Neural cell (in vitro differentiated cells): ENCODE measurements around the gene PSG2. TPM values are rescaled to one million over a fixed set of nuclear protein-coding genes. Genes with fewer than 3 reads are reported as not detected.
"Not testable (repeated sequence)": the region's sequence is repeated elsewhere in the genome, so short reads cannot be mapped to it uniquely, and the experiment has no call there.

Experiments
- H2AFZ ChIP-seq: fragments of 200-600, 300-800 bp; sonication (generic), shearing (Covaris generic); 2 replicates; pipeline ENCODE4 v1.6.0; 2014; ENCODE audit warnings: low read depth, mild to moderate bottlenecking, antibody characterized with exemption, low read length, moderate library complexity
- H3F3A ChIP-seq: fragments of 200-600 bp; shearing (Covaris generic); 2 replicates; pipeline ENCODE4 v1.6.1; 2016; ENCODE audit warnings: mild to moderate bottlenecking, moderate library complexity, mixed read lengths, antibody characterized with exemption, low read length; ENCODE audit not compliant: insufficient read depth, poor library complexity, severe bottlenecking
- H3K27ac ChIP-seq: fragments of 200-600, 300-800 bp; sonication (generic), shearing (Covaris generic); 2 replicates; pipeline ENCODE4 v1.5.1; 2014; ENCODE audit warnings: mild to moderate bottlenecking, low read length, moderate library complexity
- H3K27me3 ChIP-seq: fragments of 300-800, 200-600 bp; sonication (generic), shearing (Covaris generic); 2 replicates; pipeline ENCODE4 v1.6.0; 2014; ENCODE audit warnings: mild to moderate bottlenecking, low read depth, low read length, moderate library complexity; ENCODE audit not compliant: insufficient read depth
- H3K36me3 ChIP-seq: fragments of 300-800, 200-600 bp; sonication (generic), shearing (Covaris generic); 2 replicates; pipeline ENCODE4 v1.5.1; 2014; ENCODE audit warnings: mild to moderate bottlenecking, antibody characterized with exemption, low read length, moderate library complexity; ENCODE audit not compliant: insufficient read depth
- H3K4me2 ChIP-seq: fragments of 300-800, 200-600 bp; sonication (generic), shearing (Covaris generic); 2 replicates; pipeline ENCODE4 v1.6.0; 2014; ENCODE audit warnings: mild to moderate bottlenecking, low read length
- H3K4me3 ChIP-seq: fragments of 300-800, 200-600 bp; sonication (generic), shearing (Covaris generic); 2 replicates; pipeline ENCODE4 v1.5.1; 2014; ENCODE audit warnings: mild to moderate bottlenecking, low read length, moderate library complexity
- H3K79me2 ChIP-seq: fragments of 200-600 bp; shearing (Covaris generic); replicated peaks from 2 replicates; pipeline ENCODE4 v1.6.0; 2014; ENCODE audit warnings: mild to moderate bottlenecking, low read length, moderate library complexity; ENCODE audit not compliant: insufficient read depth
- H3K9ac ChIP-seq: fragments of 300-800, 200-600 bp; sonication (generic), shearing (Covaris generic); 2 replicates; pipeline ENCODE4 v1.6.1; 2016; ENCODE audit warnings: mild to moderate bottlenecking, low read length, mixed read lengths
- H3K9me2 ChIP-seq: fragments of 200-600 bp; shearing (Covaris generic); 2 replicates; pipeline ENCODE4 v1.6.1; 2016; ENCODE audit warnings: mild to moderate bottlenecking, low read length, mixed read lengths; ENCODE audit not compliant: insufficient read depth
- H3K9me3 ChIP-seq: fragments of 200-600, 300-800 bp; sonication (generic), shearing (Covaris generic); 2 replicates; pipeline ENCODE4 v1.6.1; 2016; ENCODE audit warnings: mild to moderate bottlenecking, mixed run types, low read length, moderate library complexity, mixed read lengths
- H4K20me1 ChIP-seq: fragments of 200-600 bp; shearing (Covaris generic); 2 replicates; pipeline ENCODE4 v1.6.1; 2016; ENCODE audit warnings: mild to moderate bottlenecking, mixed run types; ENCODE audit not compliant: insufficient read depth
- EP300 ChIP-seq: fragments of 450-650 bp; conservative IDR thresholded peaks from 2 replicates; pipeline ENCODE4 v1.6.1; 2014; ENCODE audit warnings: antibody characterized with exemption, mild to moderate bottlenecking, moderate library complexity; ENCODE audit not compliant: poor library complexity, severe bottlenecking
- EZH2 ChIP-seq: fragments of 200-600, 300-800 bp; shearing (Covaris generic), sonication (generic); IDR thresholded peaks from 2 replicates; pipeline ENCODE4 v1.6.1; 2014; ENCODE audit warnings: antibody characterized with exemption, low read length, borderline replicate concordance, mild to moderate bottlenecking; ENCODE audit not compliant: insufficient read depth, poor library complexity, severe bottlenecking
- MXI1 ChIP-seq: fragments of 450-650 bp; conservative IDR thresholded peaks from 2 replicates; pipeline ENCODE4 v1.6.1; 2014; ENCODE audit warnings: antibody characterized with exemption, mild to moderate bottlenecking; ENCODE audit not compliant: poor library complexity, severe bottlenecking
- POLR2AphosphoS5 ChIP-seq: IDR thresholded peaks from 2 replicates; pipeline ENCODE4 v1.6.1; 2012
- RAD21 ChIP-seq: fragments of 450-650 bp; conservative IDR thresholded peaks from 2 replicates; pipeline ENCODE4 v1.6.1; 2014; ENCODE audit warnings: antibody characterized with exemption, mild to moderate bottlenecking, moderate library complexity
- SMC3 ChIP-seq: fragments of 450-650 bp; conservative IDR thresholded peaks from 2 replicates; pipeline ENCODE4 v1.6.1; 2014; ENCODE audit warnings: antibody characterized with exemption, mild to moderate bottlenecking, moderate library complexity; ENCODE audit not compliant: poor library complexity
- TAF1 ChIP-seq: IDR thresholded peaks from 2 replicates; pipeline ENCODE4 v1.6.1; 2012; ENCODE audit warnings: low read depth
- polyA plus RNA-seq: library from polyadenylated mRNA; depleted of rRNA; stranded (reverse); fragments of >200 nt; gene quantifications from 2 replicates; pipeline ENCODE4 v1.2.3, GENCODE V29; 2014
- TF ChIP-seq, protein P1 (sequence below): fragments of 450-650 bp; IDR thresholded peaks from 2 replicates; pipeline ENCODE4 v1.5.1; 2014; ENCODE audit warnings: antibody characterized with exemption, mild to moderate bottlenecking, moderate library complexity; ENCODE audit not compliant: poor library complexity, severe bottlenecking
- TF ChIP-seq, protein P2 (sequence below): IDR thresholded peaks from 2 replicates; pipeline ENCODE4 v1.6.1; 2012; ENCODE audit warnings: borderline replicate concordance

PSG2 gene
- polyA plus RNA-seq, 1 donor from 2014 or later: not detected

DNA sequence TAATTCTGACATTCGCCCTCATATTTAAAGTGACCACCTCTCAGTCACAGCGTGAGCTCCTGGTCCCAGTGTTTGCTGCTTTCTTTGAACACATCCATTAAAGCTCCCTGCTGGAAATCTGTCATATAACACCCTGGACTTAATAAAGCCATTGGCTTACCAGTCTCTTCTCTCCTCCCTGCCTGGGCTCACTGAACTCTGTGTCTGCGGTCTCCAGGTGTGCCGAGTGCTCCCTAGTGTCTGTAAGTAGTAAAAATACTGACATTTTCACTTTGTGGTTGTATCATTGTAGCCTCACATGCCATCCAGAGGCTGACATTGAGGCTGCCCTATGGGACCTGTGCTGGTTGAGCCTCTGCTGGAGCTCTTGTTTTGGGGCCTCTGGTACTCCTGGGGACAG lies 53.6 kb downstream of the PSG2 start:
- H3K36me3 ChIP-seq: no peaks in the 10 kb centered on the region
- H4K20me1 ChIP-seq: no peaks in the 10 kb centered on the region
- H3K4me3 ChIP-seq: no peak overlapping the region
- H3K9ac ChIP-seq: no peak overlapping the region
- no peak for TF ChIP-seq SMC3
- TF ChIP-seq EP300: no peak
- no peak for TF ChIP-seq TAF1
- TF ChIP-seq POLR2AphosphoS5: no peak
- TF ChIP-seq, protein P1, sequence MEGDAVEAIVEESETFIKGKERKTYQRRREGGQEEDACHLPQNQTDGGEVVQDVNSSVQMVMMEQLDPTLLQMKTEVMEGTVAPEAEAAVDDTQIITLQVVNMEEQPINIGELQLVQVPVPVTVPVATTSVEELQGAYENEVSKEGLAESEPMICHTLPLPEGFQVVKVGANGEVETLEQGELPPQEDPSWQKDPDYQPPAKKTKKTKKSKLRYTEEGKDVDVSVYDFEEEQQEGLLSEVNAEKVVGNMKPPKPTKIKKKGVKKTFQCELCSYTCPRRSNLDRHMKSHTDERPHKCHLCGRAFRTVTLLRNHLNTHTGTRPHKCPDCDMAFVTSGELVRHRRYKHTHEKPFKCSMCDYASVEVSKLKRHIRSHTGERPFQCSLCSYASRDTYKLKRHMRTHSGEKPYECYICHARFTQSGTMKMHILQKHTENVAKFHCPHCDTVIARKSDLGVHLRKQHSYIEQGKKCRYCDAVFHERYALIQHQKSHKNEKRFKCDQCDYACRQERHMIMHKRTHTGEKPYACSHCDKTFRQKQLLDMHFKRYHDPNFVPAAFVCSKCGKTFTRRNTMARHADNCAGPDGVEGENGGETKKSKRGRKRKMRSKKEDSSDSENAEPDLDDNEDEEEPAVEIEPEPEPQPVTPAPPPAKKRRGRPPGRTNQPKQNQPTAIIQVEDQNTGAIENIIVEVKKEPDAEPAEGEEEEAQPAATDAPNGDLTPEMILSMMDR: no peak
- no peak for TF ChIP-seq RAD21
- TF ChIP-seq EZH2: no peak
- TF ChIP-seq, protein P2, sequence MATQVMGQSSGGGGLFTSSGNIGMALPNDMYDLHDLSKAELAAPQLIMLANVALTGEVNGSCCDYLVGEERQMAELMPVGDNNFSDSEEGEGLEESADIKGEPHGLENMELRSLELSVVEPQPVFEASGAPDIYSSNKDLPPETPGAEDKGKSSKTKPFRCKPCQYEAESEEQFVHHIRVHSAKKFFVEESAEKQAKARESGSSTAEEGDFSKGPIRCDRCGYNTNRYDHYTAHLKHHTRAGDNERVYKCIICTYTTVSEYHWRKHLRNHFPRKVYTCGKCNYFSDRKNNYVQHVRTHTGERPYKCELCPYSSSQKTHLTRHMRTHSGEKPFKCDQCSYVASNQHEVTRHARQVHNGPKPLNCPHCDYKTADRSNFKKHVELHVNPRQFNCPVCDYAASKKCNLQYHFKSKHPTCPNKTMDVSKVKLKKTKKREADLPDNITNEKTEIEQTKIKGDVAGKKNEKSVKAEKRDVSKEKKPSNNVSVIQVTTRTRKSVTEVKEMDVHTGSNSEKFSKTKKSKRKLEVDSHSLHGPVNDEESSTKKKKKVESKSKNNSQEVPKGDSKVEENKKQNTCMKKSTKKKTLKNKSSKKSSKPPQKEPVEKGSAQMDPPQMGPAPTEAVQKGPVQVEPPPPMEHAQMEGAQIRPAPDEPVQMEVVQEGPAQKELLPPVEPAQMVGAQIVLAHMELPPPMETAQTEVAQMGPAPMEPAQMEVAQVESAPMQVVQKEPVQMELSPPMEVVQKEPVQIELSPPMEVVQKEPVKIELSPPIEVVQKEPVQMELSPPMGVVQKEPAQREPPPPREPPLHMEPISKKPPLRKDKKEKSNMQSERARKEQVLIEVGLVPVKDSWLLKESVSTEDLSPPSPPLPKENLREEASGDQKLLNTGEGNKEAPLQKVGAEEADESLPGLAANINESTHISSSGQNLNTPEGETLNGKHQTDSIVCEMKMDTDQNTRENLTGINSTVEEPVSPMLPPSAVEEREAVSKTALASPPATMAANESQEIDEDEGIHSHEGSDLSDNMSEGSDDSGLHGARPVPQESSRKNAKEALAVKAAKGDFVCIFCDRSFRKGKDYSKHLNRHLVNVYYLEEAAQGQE: no peak
- no peak for TF ChIP-seq MXI1
- no peaks in the 10 kb centered on the region for H3K27me3 ChIP-seq
- H3K9me3 ChIP-seq: no peaks in the 10 kb centered on the region
- no peaks in the 10 kb centered on the region for H3F3A ChIP-seq
- no peaks in the 10 kb centered on the region for H3K79me2 ChIP-seq
- H2AFZ ChIP-seq: no peak overlapping the region
- no peaks in the 10 kb centered on the region for H3K9me2 ChIP-seq
- no peak overlapping the region for H3K27ac ChIP-seq
- no peak overlapping the region for H3K4me2 ChIP-seq

DNA sequence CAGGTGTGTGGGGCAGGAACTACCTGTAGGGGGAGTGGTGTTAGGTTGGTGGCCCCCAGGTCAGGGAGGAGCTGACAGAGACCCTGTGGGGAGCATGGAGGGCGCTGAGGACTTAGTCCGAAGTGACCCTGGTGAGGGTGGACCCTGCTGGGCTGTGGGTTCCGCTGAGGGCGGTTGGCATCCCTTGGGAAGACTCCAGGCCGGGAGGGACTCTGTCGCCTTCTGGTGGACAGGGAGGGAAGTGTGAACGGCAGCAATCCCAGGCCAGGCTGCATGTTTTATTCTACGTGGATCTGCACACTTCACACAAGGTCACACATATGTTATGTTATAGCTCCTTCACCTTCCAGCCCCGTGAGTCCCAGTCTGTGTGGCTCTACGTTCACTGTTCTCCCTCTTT lies 54.5 kb downstream of the PSG2 start:
- not testable (repeated sequence) for H3K4me3 ChIP-seq, H2AFZ ChIP-seq, H3K79me2 ChIP-seq, H3K27ac ChIP-seq, H4K20me1 ChIP-seq, H3K9me3 ChIP-seq, H3K9ac ChIP-seq, H3K4me2 ChIP-seq, H3K9me2 ChIP-seq, H3K36me3 ChIP-seq, H3F3A ChIP-seq, H3K27me3 ChIP-seq

DNA sequence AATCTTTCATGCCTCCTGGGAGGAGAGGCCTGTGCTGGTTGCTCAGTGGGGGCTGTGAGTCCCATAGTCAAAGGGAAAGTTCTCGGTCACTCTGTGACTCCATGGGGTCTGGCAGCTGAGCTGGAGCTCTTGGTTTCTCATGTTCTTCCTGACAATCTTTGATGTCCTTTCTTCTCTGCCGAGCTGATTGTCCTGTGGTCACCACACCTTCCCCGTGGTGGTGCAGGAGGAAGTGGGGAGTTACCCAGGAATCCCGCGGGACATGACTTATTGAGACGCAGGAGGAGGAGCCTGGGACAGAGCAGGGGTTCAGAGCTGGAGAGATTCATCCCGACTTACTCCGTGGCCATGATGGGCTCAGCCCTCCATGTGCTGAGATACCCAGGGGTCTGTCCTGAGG lies 55.4 kb downstream of the PSG2 start:
- not testable (repeated sequence) for H3K27me3 ChIP-seq, H3K4me3 ChIP-seq, H3K4me2 ChIP-seq, H4K20me1 ChIP-seq, H3K9me3 ChIP-seq, H3K79me2 ChIP-seq, H3K27ac ChIP-seq, H3K36me3 ChIP-seq, H3F3A ChIP-seq, H3K9ac ChIP-seq, H3K9me2 ChIP-seq, H2AFZ ChIP-seq

DNA sequence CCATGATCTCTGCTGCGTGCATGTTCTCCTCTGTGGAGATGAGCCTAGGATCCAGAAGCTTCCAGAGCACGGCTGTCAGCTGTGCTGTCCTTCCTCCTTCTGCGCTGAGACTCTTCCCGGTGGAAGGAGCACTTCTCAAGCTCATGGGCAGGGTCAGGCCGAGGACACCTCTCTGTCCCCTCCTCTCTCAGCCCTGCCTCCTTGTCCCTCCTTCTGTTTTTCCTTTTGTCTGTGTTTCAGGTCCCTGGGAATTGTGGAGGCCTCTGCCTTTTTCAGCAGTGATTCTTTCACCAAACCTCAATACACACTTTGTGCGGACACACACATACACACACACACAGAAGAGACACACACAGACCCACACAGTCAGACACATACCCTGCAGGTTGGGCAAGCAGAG lies 56.1 kb downstream of the PSG2 start, which contains the start of gene PSG11:
TSS of gene PSG11 (minus strand) at position 101 of the 400 bp plus-strand sequence. CDS start at position 4, 97 bp downstream.
- not testable (repeated sequence) for H4K20me1 ChIP-seq, H3K9me3 ChIP-seq, H3K9me2 ChIP-seq

DNA sequence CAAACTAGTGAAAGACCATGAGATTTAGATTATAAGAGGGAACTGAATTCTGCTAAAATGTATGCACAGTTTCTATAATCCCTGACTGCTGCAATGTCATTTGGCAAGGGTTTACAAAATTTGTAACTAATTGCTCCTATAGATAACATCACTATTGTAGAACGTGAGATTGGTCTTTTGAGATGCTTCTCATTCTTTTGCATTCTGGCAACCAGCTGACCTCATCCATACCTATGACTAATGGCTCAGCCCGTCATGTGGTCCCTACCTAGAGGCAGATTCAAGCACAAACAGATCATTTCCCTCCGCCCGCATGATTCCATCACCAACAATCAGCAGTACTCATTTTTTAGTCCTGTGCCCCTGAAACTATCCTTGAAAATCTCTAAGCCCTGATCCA lies 60.4 kb downstream of the PSG2 start:
- H2AFZ ChIP-seq, H3K9ac ChIP-seq, H3K27ac ChIP-seq, H3K27me3 ChIP-seq, H4K20me1 ChIP-seq, H3K9me3 ChIP-seq, H3K4me2 ChIP-seq, H3K4me3 ChIP-seq, H3K9me2 ChIP-seq, H3K36me3 ChIP-seq, H3F3A ChIP-seq, H3K79me2 ChIP-seq: not testable (repeated sequence)

More for the DNA sequence above, 56.1 kb downstream of the PSG2 start, which contains the start of gene PSG11:
- not testable (repeated sequence) for H3K4me3 ChIP-seq, H3K4me2 ChIP-seq, H3F3A ChIP-seq, H3K79me2 ChIP-seq, H2AFZ ChIP-seq, H3K27ac ChIP-seq, H3K36me3 ChIP-seq, H3K9ac ChIP-seq, H3K27me3 ChIP-seq
